HG02571 (cell line): ENCODE results near the gene PCBP2.
A peak's percentile ranks its signal among the peaks of the same experiment; 100 is the strongest.
"Not testable (repeated sequence)": the region's sequence is repeated elsewhere in the genome, so short reads cannot be mapped to it uniquely, and the experiment has no call there.

ENCODE experiments used
- ATAC-seq: cut with Tn5 transposase; IDR thresholded peaks from one replicate; pipeline ENCODE4 v1.9.1; 2021; ENCODE audit warnings: mild to moderate bottlenecking, moderate library complexity; ENCODE audit not compliant: unreplicated experiment

Gene PCBP2

DNA sequence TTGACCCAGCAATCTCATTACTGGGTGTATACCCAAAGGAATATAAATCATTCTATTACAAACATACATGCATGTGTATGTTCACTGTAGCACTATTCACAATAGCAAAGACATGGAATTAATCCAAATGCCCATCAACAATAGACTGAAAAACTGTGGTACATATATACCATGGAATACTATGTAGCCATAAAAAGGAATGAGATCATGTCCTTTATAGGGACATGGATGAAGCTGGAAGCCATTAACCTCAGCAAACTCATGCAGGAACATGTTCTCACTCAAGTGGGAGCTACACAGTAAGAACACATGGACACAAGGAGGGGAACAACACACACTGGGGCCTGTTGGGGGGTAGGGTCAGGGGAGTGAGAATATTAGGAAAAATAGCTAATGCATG is 12.3 kb upstream of the PCBP2 start:
- ATAC-seq: not testable (repeated sequence)

DNA sequence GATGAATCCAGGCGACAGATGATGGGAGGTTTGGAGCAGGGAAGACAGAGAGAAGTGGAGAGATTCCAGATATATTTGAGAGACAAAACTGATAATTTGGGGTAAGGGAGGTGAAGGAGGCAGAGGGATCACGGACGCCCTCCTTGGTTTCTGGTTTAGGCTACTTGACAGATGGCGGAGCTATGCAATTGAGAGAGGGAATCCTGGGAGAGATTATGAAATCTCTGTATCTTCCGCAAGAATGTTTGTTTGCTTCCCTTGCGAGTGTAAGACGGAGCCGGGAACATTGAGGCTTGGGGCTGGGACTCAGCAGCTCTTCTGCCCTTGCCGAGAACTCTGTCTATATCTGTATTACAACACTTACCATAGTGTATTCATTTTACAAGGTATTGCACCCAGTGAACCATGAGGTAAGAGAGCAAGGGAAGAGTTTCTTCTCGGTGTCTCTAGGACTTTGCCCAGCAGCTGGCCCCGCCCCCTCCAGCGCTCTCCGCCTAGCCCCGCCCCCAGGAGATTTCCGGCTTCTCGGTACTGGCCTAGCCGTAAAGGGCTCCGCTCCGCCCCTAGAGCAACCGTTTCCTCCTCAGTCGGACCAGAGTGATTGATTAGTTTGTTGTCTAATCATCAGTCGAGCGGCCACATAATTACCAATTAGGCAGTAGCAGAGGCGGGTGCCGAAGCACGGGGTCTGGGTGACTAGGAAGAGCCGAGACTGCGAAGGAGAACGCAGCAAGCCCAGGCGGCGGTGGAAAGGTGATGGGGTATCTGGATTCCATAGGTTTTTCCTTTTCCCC is 10.7 kb upstream of the PCBP2 start, which contains the start of gene PRR13:
Gene PRR13, plus strand, starts transcription at position 695 of the 794 bp plus-strand sequence. CDS start 981 bp downstream, outside the sequence.
- ATAC-seq: peak; percentile 99

DNA sequence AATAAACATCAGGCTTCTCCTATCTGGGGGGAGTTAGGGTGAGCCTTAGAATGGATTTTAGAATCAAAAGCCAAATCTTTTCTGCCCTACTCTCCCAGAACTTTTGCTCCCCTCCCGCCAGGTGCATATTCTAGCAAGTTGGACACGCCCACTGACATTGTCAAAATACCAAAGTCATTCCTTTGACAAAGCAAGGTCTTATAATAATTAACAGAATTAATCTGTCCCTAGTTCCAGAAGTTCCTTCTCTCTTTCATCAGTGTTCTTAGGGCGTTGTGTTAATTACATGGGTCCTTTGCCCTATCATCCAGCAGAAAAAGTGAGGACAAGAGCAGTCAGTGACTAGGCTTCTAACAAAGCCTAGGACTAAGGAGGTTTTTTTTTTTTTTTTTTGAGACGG is 7.9 kb upstream of the PCBP2 start:
- no peak for ATAC-seq

DNA sequence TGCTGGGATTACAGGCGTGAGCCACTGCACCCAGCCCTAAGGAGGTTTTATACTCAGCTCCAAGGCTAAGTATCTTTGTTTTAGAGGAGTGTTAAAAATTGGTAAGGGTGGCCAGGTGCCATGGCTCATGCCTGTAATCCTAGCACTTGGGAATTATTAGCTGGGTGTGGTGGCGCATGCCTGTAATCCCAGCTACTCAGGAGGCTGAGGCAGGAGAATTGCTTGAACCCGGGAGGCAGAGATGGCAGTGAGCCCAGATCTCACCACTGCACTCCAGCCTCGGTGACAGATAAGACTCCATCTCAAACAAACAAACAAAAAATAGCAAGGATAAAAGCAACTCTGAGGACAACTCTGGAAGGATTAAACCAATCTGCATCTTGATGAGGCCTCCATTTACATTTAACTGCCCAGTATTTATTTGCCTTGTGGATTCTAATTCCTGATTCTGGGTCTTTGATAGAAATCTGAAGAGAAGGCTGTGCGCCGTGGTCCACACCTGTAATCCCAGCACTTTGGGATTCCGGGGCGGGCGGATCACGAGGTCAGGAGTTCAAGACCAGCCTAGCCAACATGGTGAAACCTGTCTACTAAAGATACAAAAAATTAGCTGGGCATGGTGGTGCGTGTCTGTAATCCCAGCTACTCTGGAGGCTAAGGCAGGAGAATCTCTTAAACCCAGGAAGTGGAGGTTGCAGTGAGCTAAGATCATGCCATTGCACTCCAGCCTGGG is 7.1 kb upstream of the PCBP2 start:
- not testable (repeated sequence) for ATAC-seq

DNA sequence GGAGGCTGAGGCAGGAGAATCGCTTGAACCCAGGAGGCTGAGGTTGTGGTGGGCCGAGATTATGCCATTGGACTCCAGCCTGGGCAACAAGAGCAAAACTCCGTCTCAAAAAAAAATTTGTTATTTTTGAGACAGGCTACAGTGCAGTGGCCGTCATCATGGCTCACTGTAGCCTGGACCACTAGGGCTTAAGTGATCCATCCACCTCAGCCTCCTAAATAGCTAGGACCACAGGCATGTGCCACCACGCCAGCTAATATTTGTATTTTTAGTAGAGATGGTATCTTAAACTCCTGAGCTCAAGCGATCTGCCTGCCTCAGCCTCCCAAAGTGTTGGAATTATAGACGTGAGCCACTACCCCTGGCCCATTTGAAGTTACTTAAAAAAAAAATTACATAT is 966 bp upstream of the PCBP2 start:
- ATAC-seq: no peak

DNA sequence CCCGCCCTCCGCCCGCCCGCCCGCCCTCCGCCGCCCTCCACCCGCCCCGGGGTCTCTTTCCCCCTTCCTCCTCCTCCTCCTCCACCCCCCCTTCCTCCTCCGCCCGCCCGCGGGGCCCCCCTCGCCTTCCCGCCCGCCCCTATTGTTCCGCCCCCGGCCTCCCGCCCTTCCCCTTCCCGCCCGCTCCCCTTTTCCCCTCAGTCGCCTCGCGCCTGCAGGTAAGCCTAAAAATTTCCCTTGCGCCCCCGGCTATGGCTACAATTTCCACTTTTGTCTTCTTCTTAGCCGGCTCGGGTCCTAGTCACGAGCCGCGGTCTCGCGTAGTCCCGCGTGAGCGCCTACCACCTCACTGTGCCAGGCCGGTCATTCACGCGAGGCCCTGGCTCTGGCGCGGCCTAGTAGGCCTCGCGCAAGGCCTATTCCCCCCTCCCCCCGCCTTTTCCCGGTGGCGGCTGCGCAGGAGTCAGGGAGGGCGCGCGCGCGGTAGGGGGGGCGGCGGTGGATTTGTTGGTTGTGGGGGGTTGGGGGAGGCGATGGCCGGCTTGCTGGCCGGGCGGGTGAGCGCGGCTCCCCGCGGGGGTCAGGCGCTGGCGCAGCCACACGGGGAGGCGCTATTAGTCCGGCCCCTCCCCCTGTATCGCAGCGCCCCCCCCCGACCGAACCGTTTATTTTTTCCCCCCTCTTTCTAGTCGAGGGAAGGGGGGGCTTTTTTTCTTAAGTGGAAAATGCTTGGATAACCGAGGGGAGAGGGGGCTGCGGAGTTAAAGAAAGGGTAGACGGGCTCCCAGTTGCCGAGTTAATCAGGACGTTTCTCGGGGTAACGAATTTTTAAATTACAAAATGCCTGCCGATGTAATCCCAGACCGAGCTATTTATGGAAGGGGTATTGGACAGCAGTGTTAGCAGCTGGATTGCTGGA is 516 bp downstream of the PCBP2 start:
- peak; percentile 41 for ATAC-seq

DNA sequence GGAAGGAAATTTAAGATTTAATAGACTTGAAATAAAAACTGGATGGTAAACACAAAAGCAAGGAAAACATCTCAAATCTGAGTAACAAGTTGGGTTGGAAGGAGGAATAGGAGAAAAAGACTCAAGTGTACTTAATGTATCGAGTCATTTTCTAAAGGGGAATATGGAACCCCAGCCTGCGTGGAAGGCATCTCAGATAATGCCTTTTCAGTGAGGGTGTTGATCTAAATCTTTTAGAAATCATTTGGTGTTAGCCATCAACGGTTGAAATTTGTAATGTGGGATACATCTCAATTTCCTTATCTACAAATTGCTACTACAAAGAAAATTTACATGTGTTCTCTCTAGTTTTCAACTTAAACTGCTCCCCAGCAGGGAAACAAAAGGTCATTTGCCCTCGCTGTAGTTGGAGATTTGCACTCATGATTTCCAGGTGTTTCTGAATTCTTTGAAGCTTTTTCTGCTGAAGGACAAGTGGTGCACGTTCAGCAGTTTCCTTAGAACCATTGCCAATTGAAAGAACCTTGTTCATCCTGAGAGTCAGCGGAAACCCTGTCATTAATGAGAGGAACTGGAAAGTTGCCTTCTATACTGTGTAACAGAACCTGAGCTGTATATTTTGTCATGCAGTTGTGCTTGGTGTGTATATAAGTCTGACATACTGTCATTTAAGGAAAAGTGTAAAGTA is 2.2 kb downstream of the PCBP2 start:
- ATAC-seq: no peak

DNA sequence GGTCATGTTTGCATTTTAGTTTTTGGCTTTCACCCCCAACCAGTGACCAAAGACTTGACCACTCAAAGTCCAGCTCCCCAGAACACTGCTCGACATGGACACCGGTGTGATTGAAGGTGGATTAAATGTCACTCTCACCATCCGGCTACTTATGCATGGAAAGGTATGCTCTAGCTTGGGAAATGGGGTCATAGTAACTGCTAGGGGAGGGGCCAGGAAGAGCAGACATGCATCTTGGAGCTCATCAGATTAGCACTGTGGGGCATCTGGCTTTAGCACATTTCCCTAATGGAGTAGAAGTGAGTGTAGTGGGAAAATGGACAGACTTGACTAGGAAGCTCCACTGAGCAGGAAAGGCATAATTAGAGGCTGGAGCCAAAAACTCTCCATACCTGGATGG is 2.8 kb downstream of the PCBP2 start:
- ATAC-seq: no peak

DNA sequence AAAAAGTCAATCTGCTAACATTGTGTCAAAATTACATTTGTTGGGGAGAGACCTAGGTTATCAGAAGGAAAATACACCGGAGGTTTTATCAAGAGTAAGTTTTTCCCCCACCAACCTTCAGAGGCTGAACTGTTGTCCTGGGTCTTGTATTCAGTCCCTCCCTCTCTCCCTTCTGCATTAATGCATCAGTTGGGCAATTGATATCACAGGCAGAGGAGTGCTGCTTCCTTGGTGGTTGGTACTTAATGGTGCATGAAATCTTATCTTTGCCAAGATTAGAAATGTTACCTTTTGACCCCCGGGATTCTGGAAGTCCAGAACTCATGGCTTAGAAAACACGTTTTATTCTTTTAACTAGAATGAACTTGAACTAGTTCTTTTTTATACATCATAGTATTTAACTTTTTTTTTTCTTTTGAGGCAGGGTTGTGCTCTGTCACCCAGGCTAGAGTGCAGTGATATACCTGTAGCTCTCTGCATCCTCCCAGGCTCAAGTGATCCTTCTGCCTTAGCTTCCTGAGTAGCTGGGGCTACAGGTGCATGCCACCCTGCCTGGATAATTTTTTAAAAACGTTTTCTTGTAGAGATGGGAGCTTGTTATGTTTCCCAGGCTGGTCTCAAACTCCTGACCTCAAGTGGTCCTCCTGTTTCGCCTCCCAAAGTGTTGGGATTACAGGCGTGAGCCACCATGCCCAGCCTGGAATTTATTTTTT is 4.9 kb downstream of the PCBP2 start:
- no peak for ATAC-seq

DNA sequence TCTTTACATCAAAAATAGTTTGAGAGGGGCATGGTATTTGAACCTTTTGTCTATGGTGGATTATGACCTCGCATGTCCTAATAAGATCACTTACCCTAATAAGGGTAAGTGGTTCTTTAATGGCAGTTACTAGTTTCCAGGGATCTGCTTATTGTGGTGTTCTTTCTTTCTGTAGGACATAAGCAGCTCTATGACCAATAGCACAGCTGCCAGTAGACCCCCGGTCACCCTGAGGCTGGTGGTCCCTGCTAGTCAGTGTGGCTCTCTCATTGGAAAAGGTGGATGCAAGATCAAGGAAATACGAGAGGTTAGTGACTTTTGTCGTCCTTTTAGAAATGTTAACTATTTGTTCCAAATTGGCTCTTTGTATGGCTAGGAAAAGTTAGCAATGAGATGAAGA is 7.2 kb downstream of the PCBP2 start:
- ATAC-seq: no peak

DNA sequence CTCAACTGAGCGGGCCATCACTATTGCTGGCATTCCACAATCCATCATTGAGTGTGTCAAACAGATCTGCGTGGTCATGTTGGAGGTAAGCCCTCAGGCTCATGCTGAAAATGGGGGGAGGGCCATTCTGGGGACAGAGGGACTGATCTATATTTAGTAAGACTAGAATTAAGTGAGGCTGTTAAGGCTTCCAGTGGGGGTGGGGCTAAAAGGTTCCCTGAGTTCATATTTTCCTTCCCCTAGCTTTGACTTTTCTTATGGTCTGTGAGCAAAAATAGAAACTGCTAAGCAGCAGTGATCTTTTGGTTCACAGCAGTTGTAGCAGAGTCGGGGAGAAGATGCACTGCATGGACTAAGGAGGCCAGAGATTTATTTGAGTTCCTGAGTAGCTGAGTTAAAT is 9.2 kb downstream of the PCBP2 start:
- ATAC-seq: no peak

DNA sequence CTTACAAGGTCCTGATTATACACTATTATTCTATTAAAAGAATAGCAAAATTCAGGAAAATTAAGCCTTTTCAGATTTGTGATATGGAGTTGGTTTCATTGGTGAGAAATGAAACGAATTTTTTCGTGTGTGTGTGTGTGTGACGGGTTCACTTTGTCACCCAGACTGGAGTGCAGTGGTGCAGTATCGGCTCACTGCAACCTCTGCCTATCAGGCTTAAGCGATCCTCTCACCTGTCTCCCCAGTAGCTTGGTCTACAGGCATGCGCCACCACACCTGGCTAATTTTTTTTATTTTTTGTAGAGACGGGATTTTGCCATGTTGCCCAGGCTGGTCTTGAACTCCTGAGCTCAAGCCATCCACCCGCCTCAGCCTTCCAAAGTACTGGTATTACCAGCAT is 9.7 kb downstream of the PCBP2 start:
- ATAC-seq: no peak

DNA sequence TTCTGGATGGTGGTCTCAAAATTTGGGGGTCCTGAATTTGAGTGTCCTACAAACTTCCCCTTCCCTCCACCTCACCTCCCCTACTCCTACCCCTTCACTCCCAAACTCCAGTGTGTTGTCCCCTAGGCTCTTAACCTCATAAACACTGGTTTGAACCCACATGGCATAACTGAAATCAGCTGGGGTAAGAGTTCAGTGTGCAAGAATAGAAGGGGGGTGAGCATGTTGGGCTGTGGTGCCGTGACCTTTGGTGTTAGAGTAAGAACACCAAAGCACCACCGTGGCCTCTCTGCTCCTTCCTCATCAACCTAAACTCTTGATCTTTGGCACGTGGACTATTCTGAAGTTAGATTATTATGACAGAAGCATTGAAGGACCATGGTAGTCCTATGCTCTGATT is 11.0 kb downstream of the PCBP2 start:
- ATAC-seq: no peak

DNA sequence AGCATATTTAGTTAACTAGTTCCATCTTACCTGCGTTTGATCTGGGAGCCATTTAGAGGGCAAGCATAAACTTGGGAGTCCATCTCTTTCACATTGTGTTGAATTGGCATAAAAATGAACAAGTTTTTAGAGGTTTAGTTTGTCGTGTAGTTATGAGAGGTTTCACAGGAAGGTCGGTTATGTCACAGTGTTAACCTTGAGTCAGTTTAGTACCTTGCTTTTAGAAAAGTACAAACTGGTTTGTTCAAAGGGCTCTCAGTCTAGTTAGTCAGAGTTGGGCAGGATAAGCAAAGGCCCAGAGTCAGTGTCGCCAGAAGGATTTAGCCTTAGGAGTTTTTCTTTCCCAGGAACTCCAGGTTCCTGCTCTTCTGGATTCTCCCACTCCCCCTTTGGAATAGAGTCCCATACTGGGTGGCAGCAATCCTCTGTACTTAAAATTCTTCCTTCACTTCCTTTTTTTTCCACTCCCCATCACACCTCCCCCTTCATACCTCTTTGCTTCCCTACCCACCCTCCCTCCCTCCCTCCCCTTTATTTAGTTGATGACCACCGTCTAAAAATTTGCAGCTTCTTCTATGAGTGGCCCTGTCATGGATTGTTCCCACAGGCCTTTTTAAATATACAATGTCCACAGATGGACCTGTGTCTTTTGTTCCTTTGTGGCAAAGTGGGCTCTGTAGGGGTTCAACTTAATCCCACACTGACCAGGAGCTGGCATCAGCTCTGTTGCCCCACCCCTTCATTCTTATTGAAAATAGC is 12.1 kb downstream of the PCBP2 start:
- ATAC-seq: no peak

DNA sequence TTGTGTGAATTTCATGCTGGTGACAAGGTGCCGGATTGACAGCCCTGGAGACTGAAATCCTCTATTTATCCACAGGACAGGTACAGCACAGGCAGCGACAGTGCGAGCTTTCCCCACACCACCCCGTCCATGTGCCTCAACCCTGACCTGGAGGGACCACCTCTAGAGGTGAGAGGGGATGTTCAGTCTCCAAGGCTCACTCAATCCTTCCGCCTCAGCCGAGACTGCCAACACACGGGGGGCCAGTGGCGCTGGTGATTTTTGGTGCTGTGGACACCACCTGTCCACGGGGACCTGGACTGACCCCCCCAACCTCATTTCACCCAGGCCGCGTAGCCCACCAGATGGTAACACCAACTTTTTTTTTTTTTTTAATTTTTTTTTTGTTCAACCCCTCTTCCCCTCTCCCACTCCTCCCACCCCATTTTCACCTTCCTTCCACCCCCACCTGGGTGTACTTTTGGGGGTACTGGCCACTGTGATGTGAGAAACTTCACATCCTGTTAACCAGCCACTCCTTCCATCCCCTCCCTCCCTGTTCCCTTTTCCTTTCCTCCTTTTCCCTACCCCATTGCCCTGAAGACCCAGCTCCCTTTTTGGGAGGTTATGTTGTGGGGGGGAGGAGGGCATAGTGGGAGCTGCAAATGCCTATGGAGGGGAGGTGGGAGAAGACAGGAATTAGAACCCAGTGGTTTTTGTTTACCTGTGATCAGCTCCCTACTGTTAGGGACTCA is 12.9 kb downstream of the PCBP2 start:
- no peak for ATAC-seq

DNA sequence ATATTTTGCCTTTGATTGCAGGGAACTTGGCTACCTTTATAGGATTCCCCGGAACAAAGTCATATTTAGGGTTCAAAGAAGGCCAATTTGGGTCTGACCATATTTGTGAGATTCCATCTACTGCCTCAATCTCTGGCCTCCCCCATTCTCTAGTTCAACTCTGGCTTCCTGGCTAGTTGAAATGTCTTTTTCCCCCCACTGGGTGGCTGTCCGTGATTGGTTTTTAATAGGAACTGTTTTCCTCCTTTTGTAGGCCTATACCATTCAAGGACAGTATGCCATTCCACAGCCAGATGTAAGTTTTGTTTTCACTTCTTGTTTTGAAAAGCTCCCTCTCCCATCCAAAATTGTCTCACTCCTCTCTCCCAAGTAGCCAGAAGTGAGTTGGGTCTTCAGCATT is 13.8 kb downstream of the PCBP2 start:
- no peak for ATAC-seq

DNA sequence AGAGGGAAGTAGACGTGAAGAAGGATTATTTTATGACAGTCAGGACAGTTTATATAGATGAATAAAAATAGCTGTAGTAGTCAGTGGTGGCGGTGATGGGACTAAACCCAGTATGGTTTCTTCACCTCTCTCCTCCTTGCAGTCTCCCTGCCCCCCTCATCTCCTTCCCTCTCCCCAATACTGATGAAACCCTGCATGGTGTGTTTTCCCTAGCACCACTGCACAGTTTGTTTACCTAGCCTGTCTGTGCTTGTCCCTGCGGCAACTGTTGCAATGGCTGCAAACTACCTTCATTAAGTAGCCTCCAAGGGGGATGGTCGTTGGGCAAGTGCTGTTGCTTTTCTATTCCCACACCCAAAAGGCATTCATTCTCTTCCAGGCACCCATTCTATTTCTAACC is 14.7 kb downstream of the PCBP2 start:
- ATAC-seq: no peak

DNA sequence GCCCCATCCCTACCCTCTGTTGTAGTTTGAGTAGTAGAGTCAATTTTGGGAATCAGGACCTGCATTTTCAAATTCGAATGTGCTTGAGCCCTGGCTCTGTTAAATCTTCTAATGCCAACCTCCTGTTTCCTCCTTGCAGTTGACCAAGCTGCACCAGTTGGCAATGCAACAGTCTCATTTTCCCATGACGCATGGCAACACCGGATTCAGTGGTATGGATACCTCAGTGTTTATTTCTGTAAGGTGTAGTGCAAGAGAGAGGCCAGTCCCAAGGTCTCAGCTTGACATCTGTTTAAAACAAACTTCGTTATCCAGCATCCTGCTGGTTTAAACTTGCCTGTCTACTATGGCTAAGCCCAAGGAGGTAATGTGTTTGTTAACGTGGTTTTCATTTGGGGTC is 15.2 kb downstream of the PCBP2 start:
- ATAC-seq: no peak

DNA sequence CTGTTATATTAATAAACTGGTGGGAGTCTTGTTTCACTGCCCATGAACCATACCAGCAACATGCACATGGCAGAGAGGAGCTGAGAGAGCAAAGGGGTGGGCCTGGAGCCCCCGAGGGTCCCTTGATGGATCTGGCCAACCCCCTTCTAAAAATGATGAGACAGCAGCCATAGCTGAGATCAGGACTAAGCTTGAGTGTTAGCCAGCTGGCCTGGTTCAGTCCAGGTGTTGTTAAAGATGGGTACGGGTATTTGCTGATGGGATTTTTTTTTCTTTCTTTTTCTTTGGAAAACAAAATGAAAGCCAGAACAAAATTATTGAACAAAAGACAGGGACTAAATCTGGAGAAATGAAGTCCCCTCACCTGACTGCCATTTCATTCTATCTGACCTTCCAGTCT is 16.0 kb downstream of the PCBP2 start:
- ATAC-seq: no peak
